Right forelimb (tissue), 1 donor: ENCODE measurements around the gene DBF4.
A peak's percentile ranks its signal among the peaks of the same experiment; 100 is the strongest.
"Not testable (repeated sequence)": the region's sequence is repeated elsewhere in the genome, so short reads cannot be mapped to it uniquely, and the experiment has no call there.

Experiments
- DNase-seq: peaks from one replicate; pipeline ENCODE4 v3.0.0-alpha.2; 2018

The DBF4 gene

GRCh38 chr7:87876040-87876868 is at the start of gene DBF4, which contains the start of gene SLC25A40:
Gene DBF4, plus strand, starts transcription at chr7:87876493. Its CDS starts 240 bp downstream, at chr7:87876733.
Gene SLC25A40, minus strand, starts transcription at chr7:87876360. Its CDS starts 17,633 bp downstream, at chr7:87858727.
- DNase-seq: peak; percentile 95

GRCh38 chr7:87828383-87828782 is 47.9 kb upstream of the DBF4 start:
- not testable (repeated sequence) for DNase-seq

- DNase-seq: no peak
Observed at GRCh38 chr7:87831097-87831496, 45.2 kb upstream of the DBF4 start.

- no peak for DNase-seq
Observed at GRCh38 chr7:87833130-87833529, 43.2 kb upstream of the DBF4 start.

GRCh38 chr7:87837597-87837996 is 38.7 kb upstream of the DBF4 start:
- no peak for DNase-seq

GRCh38 chr7:87850836-87851593 is 25.3 kb upstream of the DBF4 start:
- DNase-seq: no peak

- DNase-seq: no peak
Observed at GRCh38 chr7:87852306-87852705, 24.0 kb upstream of the DBF4 start.

- no peak for DNase-seq
Observed at GRCh38 chr7:87853237-87853864, 22.9 kb upstream of the DBF4 start.

GRCh38 chr7:87858417-87859100 is 17.7 kb upstream of the DBF4 start:
- DNase-seq: no peak

GRCh38 chr7:87866089-87866488 is 10.2 kb upstream of the DBF4 start:
- DNase-seq: no peak

- not testable (repeated sequence) for DNase-seq
Observed at GRCh38 chr7:87866533-87866932, 9.8 kb upstream of the DBF4 start.

GRCh38 chr7:87870471-87870870 is 5.8 kb upstream of the DBF4 start:
- DNase-seq: no peak

- DNase-seq: no peak
Observed at GRCh38 chr7:87872346-87872745, 3.9 kb upstream of the DBF4 start.

GRCh38 chr7:87873328-87873727 is 3.0 kb upstream of the DBF4 start:
- DNase-seq: not testable (repeated sequence)

- DNase-seq: no peak
Observed at GRCh38 chr7:87874066-87874465, 2.2 kb upstream of the DBF4 start.

GRCh38 chr7:87875151-87876039 is 898 bp upstream of the DBF4 start:
- DNase-seq: no peak

- DNase-seq: peak; percentile 79
Observed at GRCh38 chr7:87876869-87877234, 559 bp downstream of the DBF4 start.

GRCh38 chr7:87877366-87878040 is 1.2 kb downstream of the DBF4 start:
- DNase-seq: no peak

- DNase-seq: no peak
Observed at GRCh38 chr7:87878208-87878735, 2.0 kb downstream of the DBF4 start.

GRCh38 chr7:87882151-87882937 is 6.1 kb downstream of the DBF4 start:
- DNase-seq: no peak
